Epithelial cell of proximal tubule (primary cell): ENCODE results near the gene ZNF830. TPM values are rescaled to one million over a fixed set of nuclear protein-coding genes. Genes with fewer than 3 reads are reported as not detected.
A peak's percentile ranks its signal among the peaks of the same experiment; 100 is the strongest.
"Not testable (repeated sequence)": the region's sequence is repeated elsewhere in the genome, so short reads cannot be mapped to it uniquely, and the experiment has no call there.

Source experiments
- DNase-seq: peaks from one replicate; pipeline ENCODE4 v3.0.0-alpha.2; 2011; ENCODE audit warnings: low read depth
- H3K4me3 ChIP-seq: 2 replicates; pipeline ENCODE4 v1.5.1; 2011; ENCODE audit warnings: low read depth, mild to moderate bottlenecking, low read length
- total RNA-seq: library from RNA; depleted of rRNA; stranded (reverse); fragments of >200 nt; gene quantifications from 2 replicates; pipeline ENCODE4 v1.2.3, GENCODE V29; 2015
- TF ChIP-seq, protein P1 (sequence below): conservative IDR thresholded peaks from 2 replicates; pipeline ENCODE4 v1.5.1; 2012; ENCODE audit warnings: low read depth, mild to moderate bottlenecking, low read length

The ZNF830 gene
- total RNA-seq, 1 donor from 2014 or later: 17.7 TPM

DNA sequence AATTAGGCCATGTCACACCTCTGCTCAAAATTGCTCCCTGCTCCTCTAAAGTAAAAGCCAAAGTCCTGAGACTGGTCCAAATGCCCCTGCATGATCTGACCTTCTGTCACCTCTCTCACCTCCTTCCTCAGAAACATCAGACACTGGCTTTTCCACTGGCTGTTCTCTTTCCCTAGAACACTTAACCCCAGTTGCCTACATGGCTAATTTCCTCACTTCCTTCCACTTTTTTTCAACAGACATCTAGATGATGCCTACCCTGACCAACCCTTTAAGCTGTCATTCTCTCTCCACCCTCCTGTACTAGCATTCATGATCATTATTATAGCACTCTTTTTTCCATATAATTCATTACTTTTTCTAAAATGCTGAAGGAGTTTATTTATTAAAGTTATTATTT, 31.1 kb upstream of the ZNF830 start:
- TF ChIP-seq, protein P1, sequence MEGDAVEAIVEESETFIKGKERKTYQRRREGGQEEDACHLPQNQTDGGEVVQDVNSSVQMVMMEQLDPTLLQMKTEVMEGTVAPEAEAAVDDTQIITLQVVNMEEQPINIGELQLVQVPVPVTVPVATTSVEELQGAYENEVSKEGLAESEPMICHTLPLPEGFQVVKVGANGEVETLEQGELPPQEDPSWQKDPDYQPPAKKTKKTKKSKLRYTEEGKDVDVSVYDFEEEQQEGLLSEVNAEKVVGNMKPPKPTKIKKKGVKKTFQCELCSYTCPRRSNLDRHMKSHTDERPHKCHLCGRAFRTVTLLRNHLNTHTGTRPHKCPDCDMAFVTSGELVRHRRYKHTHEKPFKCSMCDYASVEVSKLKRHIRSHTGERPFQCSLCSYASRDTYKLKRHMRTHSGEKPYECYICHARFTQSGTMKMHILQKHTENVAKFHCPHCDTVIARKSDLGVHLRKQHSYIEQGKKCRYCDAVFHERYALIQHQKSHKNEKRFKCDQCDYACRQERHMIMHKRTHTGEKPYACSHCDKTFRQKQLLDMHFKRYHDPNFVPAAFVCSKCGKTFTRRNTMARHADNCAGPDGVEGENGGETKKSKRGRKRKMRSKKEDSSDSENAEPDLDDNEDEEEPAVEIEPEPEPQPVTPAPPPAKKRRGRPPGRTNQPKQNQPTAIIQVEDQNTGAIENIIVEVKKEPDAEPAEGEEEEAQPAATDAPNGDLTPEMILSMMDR: no peak
- no peak for DNase-seq
- no peak overlapping the region for H3K4me3 ChIP-seq

DNA sequence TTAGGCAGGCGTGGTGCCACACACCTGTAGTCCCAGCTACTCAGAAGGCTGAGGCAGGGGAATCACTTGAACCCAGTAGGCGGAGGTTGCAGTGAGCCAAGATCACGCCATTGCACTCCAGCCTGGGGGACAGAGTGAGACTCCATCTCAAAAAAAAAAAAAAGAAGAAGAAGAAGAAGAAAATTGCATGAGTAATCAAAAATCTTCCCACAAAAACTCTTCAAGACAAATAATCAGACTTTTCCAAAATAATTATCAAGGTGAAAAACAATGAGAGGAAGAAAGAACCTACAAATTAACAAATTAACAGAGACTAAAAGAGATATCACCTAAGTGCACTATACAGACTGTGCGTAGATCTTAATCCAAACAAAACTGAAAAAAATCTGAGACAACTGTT, 10.6 kb upstream of the ZNF830 start:
- not testable (repeated sequence) for DNase-seq, H3K4me3 ChIP-seq

DNA sequence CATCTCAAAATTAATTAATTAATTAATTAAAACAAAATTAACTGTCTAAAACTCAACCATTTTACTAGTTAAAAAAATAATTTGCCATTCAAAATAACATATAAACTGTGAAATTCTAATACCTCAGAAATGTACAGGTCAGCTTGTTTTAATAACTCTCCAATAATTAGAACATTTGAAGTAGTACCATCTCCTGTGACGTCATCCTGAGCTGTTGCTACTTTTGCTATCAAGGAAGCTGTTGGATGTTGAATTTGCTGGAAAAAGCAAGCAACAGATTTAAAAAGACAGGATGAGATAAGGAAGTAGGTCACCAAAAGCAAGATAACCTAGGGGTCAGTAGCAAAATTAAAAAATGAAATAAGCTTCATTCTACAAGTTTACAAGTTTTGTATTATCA, 2.9 kb upstream of the ZNF830 start:
- TF ChIP-seq, protein P1: no peak
- DNase-seq: no peak
- H3K4me3 ChIP-seq: no peak overlapping the region

DNA sequence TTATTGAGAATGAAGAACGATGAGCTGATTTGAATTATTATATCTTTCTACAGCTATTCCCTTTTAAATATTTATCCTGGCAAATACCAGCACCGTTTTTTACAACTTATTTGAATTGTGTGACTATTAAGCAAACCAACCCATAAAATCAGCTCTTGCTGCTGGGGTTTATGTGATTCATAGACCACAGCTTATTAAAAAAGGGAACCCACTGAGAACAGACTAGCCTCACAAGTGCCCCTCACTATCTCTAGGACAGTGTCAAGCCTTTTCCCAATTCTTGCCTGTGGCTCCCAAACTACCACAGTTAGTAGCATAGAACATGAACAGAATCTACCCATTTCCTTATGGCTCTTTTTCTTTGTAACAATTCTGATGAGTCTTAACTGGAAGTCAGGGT, 12.8 kb downstream of the ZNF830 start:
- DNase-seq: no peak
- TF ChIP-seq, protein P1: no peak
- no peak overlapping the region for H3K4me3 ChIP-seq

DNA sequence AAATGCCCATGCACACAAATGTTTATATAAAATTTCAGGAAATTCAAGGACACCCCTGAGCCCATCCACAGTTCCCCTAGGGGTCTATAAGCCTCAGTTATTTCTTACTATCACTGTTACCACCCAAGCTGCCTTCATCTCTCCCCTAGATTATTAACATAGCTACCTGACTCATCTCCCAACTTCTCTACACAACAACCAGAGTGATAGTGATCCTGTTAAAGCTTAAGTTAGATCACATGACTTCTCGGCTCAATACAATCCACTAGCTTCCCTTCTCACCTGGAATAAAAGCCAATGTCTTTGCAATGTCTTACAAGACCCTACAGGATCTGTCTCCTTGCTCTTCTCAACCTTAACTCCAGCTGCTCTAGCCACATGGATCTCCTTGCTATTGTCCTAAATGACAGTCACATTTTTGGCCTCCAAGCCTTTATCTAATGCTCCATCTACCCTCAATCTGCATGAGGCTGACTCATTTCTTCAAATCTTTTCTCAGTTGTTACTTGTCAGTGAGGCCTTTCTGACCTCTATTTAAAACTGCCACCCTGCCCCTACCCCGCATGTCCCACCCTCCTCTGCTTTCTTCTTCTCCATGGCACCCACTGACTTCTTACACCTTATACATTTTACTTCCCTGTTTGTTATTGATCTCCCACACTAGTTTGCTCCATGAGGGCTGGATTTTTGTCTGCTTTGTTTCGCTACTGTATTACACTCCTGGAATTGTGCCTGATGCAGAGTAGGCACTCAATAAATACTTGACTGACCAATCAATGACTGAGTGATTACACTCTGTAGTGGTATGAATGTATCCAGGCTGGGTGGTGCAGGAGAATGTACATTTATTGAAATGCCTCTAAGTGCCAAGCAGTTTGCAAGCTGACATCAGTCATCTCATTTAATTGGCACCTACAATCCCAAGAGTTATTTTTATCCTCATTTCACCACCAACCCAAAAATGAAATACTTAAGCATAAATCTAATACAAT, 13.8 kb downstream of the ZNF830 start:
- DNase-seq: no peak
- TF ChIP-seq, protein P1: no peak
- no peak overlapping the region for H3K4me3 ChIP-seq

DNA sequence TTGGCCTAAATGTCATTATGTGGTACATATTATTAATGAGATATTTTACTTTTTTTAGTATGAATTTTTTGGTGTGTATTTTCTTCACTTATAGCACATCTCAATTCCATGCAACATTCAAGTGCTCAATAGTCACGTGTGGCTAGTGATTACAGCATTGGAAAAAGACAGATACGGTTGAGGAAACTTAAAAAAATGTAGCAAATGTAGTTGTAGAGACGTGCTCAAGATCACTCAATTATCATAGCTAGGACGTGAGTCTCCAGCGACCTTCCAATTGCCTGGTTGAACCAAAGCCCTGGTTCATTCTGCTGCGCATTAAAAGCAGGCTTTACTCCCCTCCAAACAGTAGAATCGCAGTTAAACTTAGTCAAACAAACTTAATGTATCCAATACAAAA, 17.8 kb downstream of the ZNF830 start:
- no peak for DNase-seq
- H3K4me3 ChIP-seq: no peak overlapping the region
- TF ChIP-seq, protein P1: no peak

DNA sequence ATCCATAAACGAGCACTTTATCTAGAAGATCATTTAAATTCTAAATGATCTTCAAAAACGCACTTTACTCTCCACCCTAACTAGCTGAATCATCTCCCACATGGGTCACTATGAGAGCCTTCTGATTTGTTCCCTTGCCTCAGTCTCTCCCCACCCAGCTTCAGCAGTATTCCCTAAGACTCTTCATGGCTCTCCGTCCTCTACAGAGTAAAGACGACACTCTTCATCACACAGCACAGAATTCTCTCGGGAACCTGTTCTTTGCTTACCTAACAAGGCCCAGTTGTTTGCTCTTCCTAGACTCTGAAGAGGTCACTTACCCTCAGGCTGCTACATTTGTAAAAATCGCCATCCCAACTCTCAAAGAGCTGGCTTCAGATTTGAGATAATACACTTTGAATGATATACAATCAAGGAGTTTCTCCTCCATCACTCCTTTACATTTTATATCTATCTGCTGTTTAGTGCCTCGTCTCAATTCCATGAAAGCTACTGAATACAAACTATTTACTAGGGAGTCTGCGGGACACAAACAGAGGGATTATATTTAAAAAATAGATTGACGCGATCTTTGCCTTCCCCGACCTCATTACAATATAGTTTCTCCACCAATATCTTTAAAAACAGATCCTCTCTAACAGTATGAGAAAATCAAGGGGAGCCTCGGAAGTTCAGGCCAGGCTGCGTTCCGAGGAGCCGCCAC, 18.5 kb downstream of the ZNF830 start:
- no peak for DNase-seq
- peak overlapping the region; percentile 93 for H3K4me3 ChIP-seq
- TF ChIP-seq, protein P1: no peak
